H9 (cell line): ENCODE results near the gene CSMD2. TPM values are rescaled to one million over a fixed set of nuclear protein-coding genes. Genes with fewer than 3 reads are reported as not detected.

Experiments used
- DNase-seq: peaks from one replicate; pipeline ENCODE4 v3.0.0-alpha.2; 2017
- H2AFZ ChIP-seq: one replicate; pipeline ENCODE4 v1.6.1; 2013; ENCODE audit warnings: mild to moderate bottlenecking, low read length, control low read depth, moderate library complexity
- H2AK5ac ChIP-seq: 2 replicates; pipeline ENCODE4 v1.6.1; 2013; ENCODE audit warnings: low read length, control low read depth, mixed read lengths; ENCODE audit not compliant: insufficient read length
- H2BK120ac ChIP-seq: one replicate; pipeline ENCODE4 v1.6.1; 2013; ENCODE audit warnings: low read depth, mild to moderate bottlenecking, low read length, control low read depth, inconsistent platforms; ENCODE audit not compliant: poor library complexity, severe bottlenecking
- H2BK12ac ChIP-seq: 2 replicates; pipeline ENCODE4 v1.6.1; 2013; ENCODE audit warnings: low read length, control low read depth, mixed read lengths, low read depth; ENCODE audit not compliant: insufficient read length
- H2BK15ac ChIP-seq: 2 replicates; pipeline ENCODE4 v1.6.1; 2013; ENCODE audit warnings: low read depth, low read length, control low read depth
- H2BK20ac ChIP-seq: one replicate; pipeline ENCODE4 v1.6.1; 2013; ENCODE audit warnings: low read depth, mild to moderate bottlenecking, low read length, control low read depth, inconsistent platforms; ENCODE audit not compliant: poor library complexity, severe bottlenecking
- H2BK5ac ChIP-seq: 2 replicates; pipeline ENCODE4 v1.6.1; 2013; ENCODE audit warnings: low read length, control low read depth, mixed read lengths; ENCODE audit not compliant: insufficient read length
- H3K14ac ChIP-seq: 2 replicates; pipeline ENCODE4 v1.6.1; 2013; ENCODE audit warnings: low read length, control low read depth; ENCODE audit not compliant: insufficient read depth
- H3K18ac ChIP-seq: 2 replicates; pipeline ENCODE4 v1.6.1; 2013; ENCODE audit warnings: low read depth, mild to moderate bottlenecking, mixed read lengths, low read length, control low read depth; ENCODE audit not compliant: insufficient read length
- H3K23ac ChIP-seq: 2 replicates; pipeline ENCODE4 v1.6.1; 2013; ENCODE audit warnings: low read length, control low read depth, mixed read lengths, low read depth; ENCODE audit not compliant: insufficient read length
- H3K23me2 ChIP-seq: 2 replicates; pipeline ENCODE4 v1.6.1; 2013; ENCODE audit warnings: low read depth, mild to moderate bottlenecking, mixed read lengths, low read length, control low read depth; ENCODE audit not compliant: insufficient read length, poor library complexity, severe bottlenecking
- H3K27ac ChIP-seq: 2 replicates; pipeline ENCODE4 v1.5.1; 2013; ENCODE audit warnings: low read length, control low read depth, mixed read lengths, low read depth; ENCODE audit not compliant: insufficient read length
- H3K27me3 ChIP-seq: 2 replicates; pipeline ENCODE4 v1.6.1; 2013; ENCODE audit warnings: low read length, control low read depth, inconsistent platforms; ENCODE audit not compliant: insufficient read depth
- H3K4ac ChIP-seq: 2 replicates; pipeline ENCODE4 v1.6.1; 2013; ENCODE audit warnings: low read depth, mild to moderate bottlenecking, control low read depth, inconsistent platforms, low read length, moderate library complexity
- H3K4me1 ChIP-seq: 2 replicates; pipeline ENCODE4 v1.6.1; 2013; ENCODE audit warnings: low read length, control low read depth, inconsistent platforms; ENCODE audit not compliant: insufficient read depth
- H3K4me2 ChIP-seq: 2 replicates; pipeline ENCODE4 v1.6.1; 2013; ENCODE audit warnings: low read length, control low read depth, mixed read lengths; ENCODE audit not compliant: insufficient read length, insufficient read depth
- H3K56ac ChIP-seq: 2 replicates; pipeline ENCODE4 v1.6.1; 2013; ENCODE audit warnings: low read depth, mild to moderate bottlenecking, mixed read lengths, low read length, control low read depth; ENCODE audit not compliant: insufficient read length
- H3K79me1 ChIP-seq: 2 replicates; pipeline ENCODE4 v1.6.1; 2013; ENCODE audit warnings: low read depth, mild to moderate bottlenecking, moderate library complexity, low read length, control low read depth, inconsistent platforms; ENCODE audit not compliant: insufficient read depth, poor library complexity, severe bottlenecking
- H3K79me2 ChIP-seq: 2 replicates; pipeline ENCODE4 v1.6.1; 2013; ENCODE audit warnings: low read length, control low read depth, inconsistent platforms; ENCODE audit not compliant: insufficient read depth
- H3K9ac ChIP-seq: 2 replicates; pipeline ENCODE4 v1.6.1; 2013; ENCODE audit warnings: low read length, control low read depth, mixed read lengths; ENCODE audit not compliant: insufficient read length; ENCODE audit errors: extremely low read depth
- H3K9me3 ChIP-seq: one replicate; pipeline ENCODE4 v1.6.1; 2013; ENCODE audit warnings: low read depth, low read length, inconsistent platforms; ENCODE audit not compliant: control insufficient read depth
- H3T11ph ChIP-seq: one replicate; pipeline ENCODE4 v1.6.1; 2013; ENCODE audit warnings: mild to moderate bottlenecking, low read length, control low read depth, inconsistent platforms
- H4K20me1 ChIP-seq: one replicate; pipeline ENCODE4 v1.6.1; 2013; ENCODE audit not compliant: control insufficient read depth, insufficient read length, insufficient read depth
- H4K5ac ChIP-seq: 2 replicates; pipeline ENCODE4 v1.6.1; 2013; ENCODE audit warnings: low read depth, mild to moderate bottlenecking, mixed read lengths, low read length, control low read depth; ENCODE audit not compliant: insufficient read length
- H4K8ac ChIP-seq: replicated peaks from 2 replicates; pipeline ENCODE4 v1.6.1; 2013; ENCODE audit warnings: low read length, control low read depth, mixed read lengths, low read depth; ENCODE audit not compliant: insufficient read length
- H4K91ac ChIP-seq: 2 replicates; pipeline ENCODE4 v1.6.1; 2013; ENCODE audit warnings: low read depth, mild to moderate bottlenecking, moderate library complexity, mixed read lengths, low read length, control low read depth; ENCODE audit not compliant: insufficient read length
- H3K27ac Mint-ChIP-seq, 3 experiments: 2 replicates in 2 of 3; 3 replicates in 1 of 3; pipeline ENCODE4 v1.8.0; 2020 to 2021; ENCODE audit warnings: mixed read lengths in 3 of 3, mild to moderate bottlenecking in 1 of 3, moderate library complexity in 1 of 3
- H3K27me3 Mint-ChIP-seq: 2 replicates; pipeline ENCODE4 v1.8.0; 2021; ENCODE audit warnings: low read depth, mild to moderate bottlenecking, moderate library complexity, mixed read lengths
- H3K36me3 Mint-ChIP-seq, 3 experiments: 2 replicates in 2 of 3; 3 replicates in 1 of 3; pipeline ENCODE4 v1.8.0; 2020 to 2021; ENCODE audit warnings: low read depth in 3 of 3, mixed read lengths in 3 of 3; ENCODE audit not compliant: insufficient read depth in 1 of 3
- H3K4me1 Mint-ChIP-seq, 2 experiments: 2 replicates each; pipeline ENCODE4 v1.8.0; 2020; ENCODE audit warnings: mixed read lengths in 2 of 2
- H3K4me3 Mint-ChIP-seq, 2 experiments: 2 replicates in 1 of 2; 3 replicates in 1 of 2; pipeline ENCODE4 v1.8.0; 2020 to 2021; ENCODE audit warnings: mild to moderate bottlenecking in 2 of 2, mixed read lengths in 2 of 2, moderate library complexity in 1 of 2
- H3K9me3 Mint-ChIP-seq, 2 experiments: 2 replicates in 1 of 2; 3 replicates in 1 of 2; pipeline ENCODE4 v1.8.0; 2020; ENCODE audit warnings: mild to moderate bottlenecking in 2 of 2, mixed read lengths in 2 of 2, moderate library complexity in 1 of 2
- WGBS: extraction: QIAGEN DNeasy Blood & Tissue Kit; methylation state at CpG from one replicate; pipeline ENCODE4 v1.1.7; 2013; ENCODE audit warnings: missing lambda C conversion rate, low lambda C conversion rate, mixed read lengths; ENCODE audit not compliant: insufficient read length; ENCODE audit errors: extremely low coverage; 5-methylcytosine and 5-hydroxymethylcytosine counted together
- total RNA-seq: library from RNA; stranded (reverse); gene quantifications from 2 replicates; pipeline ENCODE4 v1.2.1, GENCODE V29; 2021
- TF ChIP-seq, protein P1 (sequence below): fragments of 200-600 bp; sonication (generic); conservative IDR thresholded peaks from 3 replicates; pipeline ENCODE4 v1.8.0; 2021; ENCODE audit warnings: antibody characterized with exemption, mild to moderate bottlenecking

CSMD2 gene
- total RNA-seq, 1 experiment from 2014 or later: 6.4 TPM

DNA sequence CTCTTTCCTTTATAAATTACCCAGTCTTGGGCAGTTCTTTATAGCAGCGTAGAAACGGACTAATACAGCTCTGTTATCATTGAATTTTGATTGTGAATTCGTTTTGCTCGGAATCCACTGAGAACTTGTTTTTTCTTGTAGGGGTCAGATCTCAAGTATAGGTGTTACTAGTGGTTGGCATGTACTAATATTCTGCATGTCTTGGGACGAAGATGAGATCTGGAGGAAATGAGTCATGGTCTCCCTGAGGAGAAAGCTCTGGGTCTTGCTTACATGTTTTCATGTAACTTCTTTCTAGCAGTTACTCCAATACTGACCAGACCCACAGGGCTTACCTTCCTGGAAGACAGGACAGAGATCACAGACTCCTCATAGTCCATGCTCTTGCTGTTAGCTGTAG is 662.3 kb downstream of the CSMD2 start:
- Mint-ChIP-seq H3K36me3 (peaks cover 0 to 7% (median 5%) of the 10 kb centered on the region in 3 experiments; a peak in 2 of 7 replicates), H3K27ac (no peak overlapping the region), H3K4me1 (peaks cover 10% of the 10 kb centered on the region in 2 experiments), H3K9me3 (peaks cover 0 to 9% of the 10 kb centered on the region in 2 experiments; a peak in 3 of 5 replicates), H3K4me3 (no peak overlapping the region), H3K27me3 (no peaks in the 10 kb centered on the region; the same call in none of the 2 replicates)
- WGBS: no CpG with 5 or more reads among the region's 5 CpGs
- Histone ChIP-seq H4K20me1 (no peaks in the 10 kb centered on the region), H3K27ac (no peak overlapping the region), H2AK5ac (no peak overlapping the region), H2AFZ (no peak overlapping the region), H4K8ac (no peak overlapping the region), H2BK15ac (no peak overlapping the region), H3K79me2 (no peaks in the 10 kb centered on the region), H2BK120ac (no peak overlapping the region), H3K27me3 (no peaks in the 10 kb centered on the region), H3T11ph (no peak overlapping the region), H3K23ac (no peak overlapping the region), H3K9me3 (no peaks in the 10 kb centered on the region), H2BK5ac (no peak overlapping the region), H3K79me1 (no peaks in the 10 kb centered on the region), H4K91ac (no peak overlapping the region), H2BK20ac (no peak overlapping the region), H2BK12ac (no peak overlapping the region), H3K23me2 (no peaks in the 10 kb centered on the region), H3K4me2 (no peak overlapping the region), H3K9ac (no peak overlapping the region), H3K4me1 (no peaks in the 10 kb centered on the region), H3K4ac (no peak overlapping the region), H3K56ac (no peak overlapping the region), H3K18ac (no peak overlapping the region), H3K14ac (no peak overlapping the region), H4K5ac (no peak overlapping the region)
- TF ChIP-seq, protein P1, sequence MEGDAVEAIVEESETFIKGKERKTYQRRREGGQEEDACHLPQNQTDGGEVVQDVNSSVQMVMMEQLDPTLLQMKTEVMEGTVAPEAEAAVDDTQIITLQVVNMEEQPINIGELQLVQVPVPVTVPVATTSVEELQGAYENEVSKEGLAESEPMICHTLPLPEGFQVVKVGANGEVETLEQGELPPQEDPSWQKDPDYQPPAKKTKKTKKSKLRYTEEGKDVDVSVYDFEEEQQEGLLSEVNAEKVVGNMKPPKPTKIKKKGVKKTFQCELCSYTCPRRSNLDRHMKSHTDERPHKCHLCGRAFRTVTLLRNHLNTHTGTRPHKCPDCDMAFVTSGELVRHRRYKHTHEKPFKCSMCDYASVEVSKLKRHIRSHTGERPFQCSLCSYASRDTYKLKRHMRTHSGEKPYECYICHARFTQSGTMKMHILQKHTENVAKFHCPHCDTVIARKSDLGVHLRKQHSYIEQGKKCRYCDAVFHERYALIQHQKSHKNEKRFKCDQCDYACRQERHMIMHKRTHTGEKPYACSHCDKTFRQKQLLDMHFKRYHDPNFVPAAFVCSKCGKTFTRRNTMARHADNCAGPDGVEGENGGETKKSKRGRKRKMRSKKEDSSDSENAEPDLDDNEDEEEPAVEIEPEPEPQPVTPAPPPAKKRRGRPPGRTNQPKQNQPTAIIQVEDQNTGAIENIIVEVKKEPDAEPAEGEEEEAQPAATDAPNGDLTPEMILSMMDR: no peak
- no peak for DNase-seq
